ENCODE data around the gene COPS7A. TPM values are rescaled to one million over a fixed set of nuclear protein-coding genes. Genes with fewer than 3 reads are reported as not detected.
A peak's percentile ranks its signal among the peaks of the same experiment; 100 is the strongest.

Gene COPS7A
- total and polyA plus RNA-seq, 9 of the 15 experiments (the other 6 are each of a cell fraction or from before 2014, with no cell fraction given) = 12.7 to 36.0 (median 24.3) TPM

DNA sequence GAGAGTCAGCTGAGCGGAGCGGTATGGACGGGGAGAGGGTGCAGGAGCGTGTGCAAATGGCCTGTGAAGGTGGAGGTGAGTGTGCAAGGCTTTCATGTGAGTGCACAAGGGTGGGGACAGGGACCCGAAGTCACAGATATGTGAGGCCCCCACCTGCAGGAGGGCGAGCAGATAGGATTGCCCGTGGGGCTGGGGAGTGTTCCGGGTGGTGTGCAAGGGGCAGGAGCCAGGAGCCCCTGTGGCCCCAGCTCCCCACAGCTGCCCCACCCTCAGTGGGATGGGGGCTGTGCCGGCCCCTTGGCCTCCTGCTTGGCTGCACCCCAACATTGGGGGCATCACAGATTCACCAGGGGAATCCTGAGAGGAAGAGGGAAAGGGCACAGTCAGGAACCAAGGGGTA lies 29.1 kb upstream of the COPS7A start:
- Histone ChIP-seq H3K27ac (ENCODE audit: extremely low read depth, low read depth, low read length) (no peak overlapping the region), H3K4me1 (replicated peaks in 1 of 2; ENCODE audit: control insufficient read depth in 2 of 2, insufficient read depth in 2 of 2, low read length in 2 of 2) (peaks cover 0 to 15% of the 10 kb centered on the region in 2 experiments; a peak in 2 of 5 replicates), H4K20me1 (replicated peaks; ENCODE audit: control insufficient read depth, insufficient read depth, low read length) (no peaks in the 10 kb centered on the region), H3K4me2 (ENCODE audit: insufficient read depth, low read length) (no peak overlapping the region), H3K36me3 (ENCODE audit: control insufficient read depth, insufficient read depth, low read length) (no peaks in the 10 kb centered on the region), H2AFZ (ENCODE audit: low read depth, low read length) (no peak overlapping the region), H3K9me1 (ENCODE audit: control insufficient read depth, insufficient read depth, low read length) (no peaks in the 10 kb centered on the region), H3K27me3 (ENCODE audit: control insufficient read depth in 2 of 2, insufficient read depth in 2 of 2, low read length in 2 of 2) (peaks cover 6 to 11% of the 10 kb centered on the region in 2 experiments; a peak in 3 of 5 replicates), H3K79me2 (ENCODE audit: control insufficient read depth, insufficient read depth, low read length) (peaks cover 7% of the 10 kb centered on the region), H3K9ac (ENCODE audit: insufficient read depth in 1 of 2, low read depth in 2 of 2, low read length in 2 of 2) (peak overlapping the region in 1 of 2 experiments; percentile 71; a peak in 2 of 4 replicates), H3K9me3 (replicated peaks; ENCODE audit: control insufficient read depth, insufficient read depth, low read depth, low read length) (no peaks in the 10 kb centered on the region), H3K4me3 (no peak overlapping the region)
- ChIA-PET POLR2A (no interaction called here), CTCF (ENCODE audit: low intra/inter-chr PET ratio) (no interaction called here)
- ATAC-seq (no peak), FAIRE-seq (no peak), DNase-seq (ENCODE audit: extremely low read depth in 1 of 4, low spot score in 3 of 4) (no peak)
- no TSS peak for BruUV-seq (replicated peaks)
- intact Hi-C loops (cut with micrococcal nuclease) = no loop called here
- in situ Hi-C loops (cut with MboI) = no loop called here
- WGBS (ENCODE audit: insufficient coverage, low coverage, missing lambda C conversion rate) = 37% methylated on average over 7 of the region's 9 CpGs
- TF ChIP-seq, protein P1, sequence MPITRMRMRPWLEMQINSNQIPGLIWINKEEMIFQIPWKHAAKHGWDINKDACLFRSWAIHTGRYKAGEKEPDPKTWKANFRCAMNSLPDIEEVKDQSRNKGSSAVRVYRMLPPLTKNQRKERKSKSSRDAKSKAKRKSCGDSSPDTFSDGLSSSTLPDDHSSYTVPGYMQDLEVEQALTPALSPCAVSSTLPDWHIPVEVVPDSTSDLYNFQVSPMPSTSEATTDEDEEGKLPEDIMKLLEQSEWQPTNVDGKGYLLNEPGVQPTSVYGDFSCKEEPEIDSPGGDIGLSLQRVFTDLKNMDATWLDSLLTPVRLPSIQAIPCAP (CRISPR knock-in tag; IDR thresholded peaks at IDR 0.05; ENCODE audit: borderline replicate concordance) = no peak
- TF ChIP-seq ZNF274 (IDR thresholded peaks at IDR 0.05; ENCODE audit: borderline replicate concordance, low read depth, low read length) (no peak), RHOXF2B (CRISPR knock-in tag; conservative IDR thresholded peaks at IDR 0.05) (no peak), PCBP2 (IDR thresholded peaks at IDR 0.05; ENCODE audit: low read depth, low read length, poor library complexity, severe bottlenecking) (no peak), NCOA4 (IDR thresholded peaks at IDR 0.05; ENCODE audit: partially characterized antibody) (no peak), ARHGAP35 (IDR thresholded peaks at IDR 0.05; ENCODE audit: partially characterized antibody) (no peak), FIP1L1 (IDR thresholded peaks at IDR 0.05; ENCODE audit: low read depth, low read length, poor library complexity, severe bottlenecking) (no peak), NONO (IDR thresholded peaks at IDR 0.05; ENCODE audit: low read depth in 2 of 2, low read length in 1 of 2) (no peak), TCFL5 (CRISPR knock-in tag; conservative IDR thresholded peaks at IDR 0.05) (no peak), ZKSCAN1 (IDR thresholded peaks at IDR 0.05; ENCODE audit: low read depth, low read length) (no peak), XRCC5 (IDR thresholded peaks at IDR 0.05; ENCODE audit: low read depth, low read length) (no peak), ZNF175 (CRISPR knock-in tag; IDR thresholded peaks at IDR 0.05; ENCODE audit: low read depth) (no peak), GABPA (tag; conservative IDR thresholded peaks at IDR 0.05; ENCODE audit: low read depth) (no peak)
- TF ChIP-seq, protein P2, sequence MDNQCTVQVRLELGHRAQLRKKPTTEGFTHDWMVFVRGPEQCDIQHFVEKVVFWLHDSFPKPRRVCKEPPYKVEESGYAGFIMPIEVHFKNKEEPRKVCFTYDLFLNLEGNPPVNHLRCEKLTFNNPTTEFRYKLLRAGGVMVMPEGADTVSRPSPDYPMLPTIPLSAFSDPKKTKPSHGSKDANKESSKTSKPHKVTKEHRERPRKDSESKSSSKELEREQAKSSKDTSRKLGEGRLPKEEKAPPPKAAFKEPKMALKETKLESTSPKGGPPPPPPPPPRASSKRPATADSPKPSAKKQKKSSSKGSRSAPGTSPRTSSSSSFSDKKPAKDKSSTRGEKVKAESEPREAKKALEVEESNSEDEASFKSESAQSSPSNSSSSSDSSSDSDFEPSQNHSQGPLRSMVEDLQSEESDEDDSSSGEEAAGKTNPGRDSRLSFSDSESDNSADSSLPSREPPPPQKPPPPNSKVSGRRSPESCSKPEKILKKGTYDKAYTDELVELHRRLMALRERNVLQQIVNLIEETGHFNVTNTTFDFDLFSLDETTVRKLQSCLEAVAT (IDR thresholded peaks at IDR 0.05) = no peak

Data from K562 (cell line).